Chondrocyte (in vitro differentiated cells): ENCODE data around the gene VAV2. TPM values are rescaled to one million over a fixed set of nuclear protein-coding genes. Genes with fewer than 3 reads are reported as not detected.

Experiments used
- DNase-seq: peaks from one replicate; pipeline ENCODE4 v3.0.0; 2021; ENCODE audit warnings: mixed read lengths, low spot score
- H3K27ac Mint-ChIP-seq: one replicate; pipeline ENCODE4 v1.8.0; 2021; ENCODE audit warnings: mild to moderate bottlenecking, moderate library complexity, mixed read lengths; ENCODE audit not compliant: unreplicated experiment
- H3K27me3 Mint-ChIP-seq: 2 replicates; pipeline ENCODE4 v1.8.0; 2021; ENCODE audit warnings: low read depth, mixed read lengths
- H3K36me3 Mint-ChIP-seq: 2 replicates; pipeline ENCODE4 v1.8.0; 2021; ENCODE audit warnings: low read depth, mixed read lengths
- H3K4me1 Mint-ChIP-seq: 2 replicates; pipeline ENCODE4 v1.8.0; 2021; ENCODE audit warnings: low read depth, mild to moderate bottlenecking, mixed read lengths
- H3K4me3 Mint-ChIP-seq: one replicate; pipeline ENCODE4 v1.8.0; 2021; ENCODE audit warnings: mild to moderate bottlenecking, moderate library complexity, mixed read lengths; ENCODE audit not compliant: unreplicated experiment
- H3K9me3 Mint-ChIP-seq: 2 replicates; pipeline ENCODE4 v1.8.0; 2021; ENCODE audit warnings: low read depth, mixed read lengths
- total RNA-seq: library from RNA; stranded (reverse); gene quantifications from 3 replicates; pipeline ENCODE4 v1.2.1, GENCODE V29; 2021
- TF ChIP-seq, protein P1 (sequence below): fragments of 200-600 bp; sonication (generic); IDR thresholded peaks from 2 replicates; pipeline ENCODE4 v1.5.0; 2021; ENCODE audit warnings: antibody characterized with exemption, mild to moderate bottlenecking, moderate library complexity

Gene VAV2
- total RNA-seq, 1 donor from 2014 or later, result 17.7 TPM

DNA sequence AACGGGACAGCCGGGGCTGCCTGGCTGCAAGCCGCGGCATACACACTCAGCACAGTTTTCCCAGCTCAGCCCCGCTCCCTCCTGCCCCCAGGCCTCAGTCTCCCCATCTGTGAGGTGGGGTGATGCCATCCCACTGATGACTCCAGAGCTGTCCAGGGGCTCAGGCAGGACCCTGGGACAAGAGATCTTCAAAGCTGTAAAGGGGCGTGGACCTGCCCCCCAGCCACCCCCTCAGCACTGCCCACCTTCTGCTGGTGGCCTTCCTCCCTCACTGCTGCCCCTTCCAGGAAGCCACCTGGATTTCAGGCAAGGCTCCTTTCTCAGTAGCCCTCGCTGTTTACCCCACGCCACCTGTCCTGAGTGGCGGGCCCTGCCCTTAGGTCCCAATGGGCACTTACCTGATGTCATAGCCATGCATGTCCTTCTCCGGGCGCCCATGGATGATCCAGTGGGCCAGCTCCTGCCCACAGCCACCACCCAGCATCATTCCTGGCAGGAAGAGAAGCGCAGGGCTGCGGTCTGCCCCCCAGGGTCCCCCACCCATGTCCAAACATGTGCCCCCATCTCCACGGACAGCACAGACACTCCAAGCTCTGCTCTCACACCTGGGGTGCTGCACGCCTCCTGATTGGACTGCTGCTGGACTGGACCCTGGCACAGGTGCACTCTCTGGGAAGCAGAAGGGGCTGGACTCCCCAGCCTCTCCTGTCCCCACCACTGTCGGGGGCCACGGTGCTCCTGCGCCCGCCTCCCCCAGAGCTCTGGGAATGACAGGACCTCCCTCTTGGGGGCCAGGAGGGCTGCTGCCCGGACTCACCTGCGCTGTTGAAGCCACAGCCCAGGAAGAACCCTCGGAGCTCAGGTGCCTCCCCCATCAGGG lies 279.7 kb downstream of the VAV2 start:
- Mint-ChIP-seq H3K9me3 (no peaks in the 10 kb centered on the region), H3K4me3 (no peak overlapping the region), H3K4me1 (peaks cover 44% of the 10 kb centered on the region), H3K27me3 (no peaks in the 10 kb centered on the region), H3K27ac (peak overlapping the region; percentile 86), H3K36me3 (no peaks in the 10 kb centered on the region)
- TF ChIP-seq, protein P1, sequence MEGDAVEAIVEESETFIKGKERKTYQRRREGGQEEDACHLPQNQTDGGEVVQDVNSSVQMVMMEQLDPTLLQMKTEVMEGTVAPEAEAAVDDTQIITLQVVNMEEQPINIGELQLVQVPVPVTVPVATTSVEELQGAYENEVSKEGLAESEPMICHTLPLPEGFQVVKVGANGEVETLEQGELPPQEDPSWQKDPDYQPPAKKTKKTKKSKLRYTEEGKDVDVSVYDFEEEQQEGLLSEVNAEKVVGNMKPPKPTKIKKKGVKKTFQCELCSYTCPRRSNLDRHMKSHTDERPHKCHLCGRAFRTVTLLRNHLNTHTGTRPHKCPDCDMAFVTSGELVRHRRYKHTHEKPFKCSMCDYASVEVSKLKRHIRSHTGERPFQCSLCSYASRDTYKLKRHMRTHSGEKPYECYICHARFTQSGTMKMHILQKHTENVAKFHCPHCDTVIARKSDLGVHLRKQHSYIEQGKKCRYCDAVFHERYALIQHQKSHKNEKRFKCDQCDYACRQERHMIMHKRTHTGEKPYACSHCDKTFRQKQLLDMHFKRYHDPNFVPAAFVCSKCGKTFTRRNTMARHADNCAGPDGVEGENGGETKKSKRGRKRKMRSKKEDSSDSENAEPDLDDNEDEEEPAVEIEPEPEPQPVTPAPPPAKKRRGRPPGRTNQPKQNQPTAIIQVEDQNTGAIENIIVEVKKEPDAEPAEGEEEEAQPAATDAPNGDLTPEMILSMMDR, result no peak
- peak; percentile 87 for DNase-seq

Other genes with a start within 250 kb of the VAV2 start
- gene BRD3OS, start 33.2 kb upstream of the VAV2 start, total RNA-seq, result 13.7 to 27.6 TPM (median 15.7 TPM) in 3 replicates
- gene BRD3, start 75.7 kb upstream of the VAV2 start, total RNA-seq, result 48.7 to 59.0 TPM (median 49.0 TPM) in 3 replicates
- 22.2 to 24.2 TPM (median 23.9 TPM) in 3 replicates for gene WDR5, start 143.8 kb upstream of the VAV2 start, total RNA-seq
- 27.7 to 40.8 TPM (median 32.9 TPM) in 3 replicates for gene RNU6ATAC, start 172.2 kb upstream of the VAV2 start, total RNA-seq